Smooth muscle cell (in vitro differentiated cells): ENCODE results near the gene NDUFA8. TPM values are rescaled to one million over a fixed set of nuclear protein-coding genes. Genes with fewer than 3 reads are reported as not detected.

Experiments
- DNase-seq: peaks from one replicate; lab custom pipeline; 2025; ENCODE audit not compliant: unreplicated experiment; lab: John Stamatoyannopoulos, UW
- H2AFZ ChIP-seq: fragments of 200-600 bp; sonication (generic); 2 replicates; pipeline ENCODE4 v1.6.0; 2016; ENCODE audit warnings: antibody characterized with exemption, low read depth, mild to moderate bottlenecking
- H3F3A ChIP-seq: fragments of 200-600 bp; sonication (generic); 2 replicates; pipeline ENCODE4 v1.6.0; 2017; ENCODE audit warnings: antibody characterized with exemption, low read depth
- H3K27ac ChIP-seq: fragments of 200-600 bp; sonication (generic); 2 replicates; pipeline ENCODE4 v1.5.1; 2016; ENCODE audit warnings: low read depth, mild to moderate bottlenecking
- H3K27me3 ChIP-seq: fragments of 200-600 bp; sonication (generic); 2 replicates; pipeline ENCODE4 v1.6.1; 2016; ENCODE audit warnings: low read depth, mild to moderate bottlenecking
- H3K36me3 ChIP-seq: fragments of 200-600 bp; sonication (generic); 2 replicates; pipeline ENCODE4 v1.5.1; 2016; ENCODE audit warnings: low read depth
- H3K4me1 ChIP-seq: fragments of 200-600 bp; sonication (generic); 2 replicates; pipeline ENCODE4 v1.5.1; 2016; ENCODE audit warnings: low read depth
- H3K4me2 ChIP-seq: fragments of 200-600 bp; sonication (generic); 2 replicates; pipeline ENCODE4 v1.6.0; 2016; ENCODE audit warnings: mild to moderate bottlenecking
- H3K4me3 ChIP-seq: fragments of 200-600 bp; sonication (generic); 2 replicates; pipeline ENCODE4 v1.5.1; 2016; ENCODE audit warnings: mild to moderate bottlenecking
- H3K79me2 ChIP-seq: fragments of 200-600 bp; sonication (generic); 2 replicates; pipeline ENCODE4 v1.6.0; 2016; ENCODE audit warnings: low read depth, mild to moderate bottlenecking
- H3K9ac ChIP-seq: fragments of 200-600 bp; sonication (generic); 2 replicates; pipeline ENCODE4 v1.6.0; 2016; ENCODE audit warnings: low read depth
- H3K9me3 ChIP-seq: fragments of 200-600 bp; sonication (generic); replicated peaks from 2 replicates; pipeline ENCODE4 v1.5.1; 2016; ENCODE audit warnings: low read depth
- H4K20me1 ChIP-seq: fragments of 200-600 bp; sonication (generic); 2 replicates; pipeline ENCODE4 v1.6.0; 2016; ENCODE audit warnings: low read depth
- CTCF ChIP-seq: fragments of 200-600 bp; sonication (generic); IDR thresholded peaks from 2 replicates; pipeline ENCODE4 v1.5.1; 2017; ENCODE audit warnings: borderline replicate concordance, mild to moderate bottlenecking, antibody characterized with exemption; ENCODE audit not compliant: insufficient read depth, poor library complexity, severe bottlenecking
- WGBS: methylation state at CpG from one replicate; pipeline ENCODE4 v1.1.7; 2016; ENCODE audit warnings: low lambda C conversion rate; 5-methylcytosine and 5-hydroxymethylcytosine counted together
- polyA plus RNA-seq: library from polyadenylated mRNA; unstranded; fragments of >200 nt; fragmentation: Nextera tagmentation; extraction: Ambion mirVana; gene quantifications from 2 replicates; pipeline ENCODE4 v1.2.1, GENCODE V29; 2016
- total RNA-seq: library from RNA; depleted of rRNA; stranded (reverse); fragments of >200 nt; gene quantifications from 2 replicates; pipeline ENCODE4 v1.2.3, GENCODE V29; 2014

The NDUFA8 gene
- total and polyA plus RNA-seq, 2 experiments from 2014 or later, result 47.5 to 126 TPM

- TF ChIP-seq CTCF, result no peak
- H3K9me3 ChIP-seq, result no peaks in the 10 kb centered on the region
- no peaks in the 10 kb centered on the region for H3K27me3 ChIP-seq
- no peak overlapping the region for H2AFZ ChIP-seq
- 89% methylated on average over 7 of the region's 7 CpGs for WGBS
- H4K20me1 ChIP-seq, result no peaks in the 10 kb centered on the region
- H3K79me2 ChIP-seq, result no peaks in the 10 kb centered on the region
- H3K4me1 ChIP-seq, result no peaks in the 10 kb centered on the region
- H3K36me3 ChIP-seq, result no peaks in the 10 kb centered on the region
- no peak overlapping the region for H3K9ac ChIP-seq
- H3K4me2 ChIP-seq, result no peak overlapping the region
- no peak overlapping the region for H3K4me3 ChIP-seq
- no peak for DNase-seq
- H3F3A ChIP-seq, result no peaks in the 10 kb centered on the region
- H3K27ac ChIP-seq, result no peak overlapping the region
Measured at GRCh38 chr9:122100756-122101155, 58.8 kb downstream of the NDUFA8 start.

DNA sequence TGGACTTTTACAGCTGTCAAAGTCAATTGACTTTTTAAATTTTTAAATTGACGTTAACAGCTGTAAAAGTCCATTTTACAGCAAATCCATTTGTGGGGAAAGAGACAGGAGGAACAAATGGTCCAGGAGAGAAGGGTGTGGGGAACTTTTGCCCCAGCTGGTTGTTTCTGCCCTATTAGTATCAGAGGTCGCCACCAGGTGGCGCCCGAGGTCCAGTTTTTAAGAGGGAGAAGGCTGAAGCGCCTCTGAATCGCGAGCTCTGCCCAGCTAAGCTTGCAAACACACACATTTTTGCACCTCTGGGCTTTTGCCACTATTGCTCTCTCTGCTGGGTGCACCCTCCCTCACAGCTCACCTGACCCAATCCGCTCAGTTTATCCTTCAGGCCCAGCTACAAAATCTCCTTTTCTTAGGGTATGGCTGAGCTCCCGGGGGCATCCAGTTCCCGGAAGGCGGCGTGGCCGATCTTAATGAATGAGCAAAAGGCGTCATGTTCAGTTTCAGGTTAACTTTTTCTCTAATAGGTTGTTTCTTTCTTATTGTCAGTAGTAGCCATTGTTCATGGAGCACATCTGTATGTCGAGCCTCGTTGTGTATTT lies 60.2 kb downstream of the NDUFA8 start:
- Histone ChIP-seq H3K4me2 (no peak overlapping the region), H2AFZ (no peak overlapping the region), H3K36me3 (no peaks in the 10 kb centered on the region), H3K4me3 (no peak overlapping the region), H4K20me1 (no peaks in the 10 kb centered on the region), H3K9me3 (no peaks in the 10 kb centered on the region), H3K27ac (no peak overlapping the region), H3K79me2 (no peaks in the 10 kb centered on the region), H3K9ac (no peak overlapping the region), H3K27me3 (no peaks in the 10 kb centered on the region), H3F3A (no peaks in the 10 kb centered on the region), H3K4me1 (no peaks in the 10 kb centered on the region)
- peak; percentile 34 for DNase-seq
- peak; percentile 88 for TF ChIP-seq CTCF
- 47% methylated on average over 16 of the region's 16 CpGs for WGBS

GRCh38 chr9:122097679-122098315 lies 61.8 kb downstream of the NDUFA8 start:
- Histone ChIP-seq H3K27ac (no peak overlapping the region), H3K4me2 (no peak overlapping the region), H3K9ac (no peak overlapping the region), H3K27me3 (no peaks in the 10 kb centered on the region), H3K9me3 (no peaks in the 10 kb centered on the region), H3K4me3 (no peak overlapping the region), H4K20me1 (no peaks in the 10 kb centered on the region), H3K4me1 (no peaks in the 10 kb centered on the region), H2AFZ (no peak overlapping the region), H3F3A (no peaks in the 10 kb centered on the region), H3K79me2 (no peaks in the 10 kb centered on the region), H3K36me3 (no peaks in the 10 kb centered on the region)
- no peak for TF ChIP-seq CTCF
- DNase-seq, result no peak
- WGBS, result 75% methylated on average over 8 of the region's 8 CpGs
